ENCODE data around the gene DCAF11.

Gene DCAF11

GRCh38 chr14:24106672-24107271 is 7.8 kb upstream of the DCAF11 start:
- Histone ChIP-seq H3K9me2 (replicated peaks; ENCODE audit: insufficient read depth, low read length) (no peaks in the 10 kb centered on the region), H3K79me2 (ENCODE audit: insufficient read depth, low read length) (no peaks in the 10 kb centered on the region), H3K27ac (ENCODE audit: low read depth, low read length) (no peak overlapping the region), H3K9ac (ENCODE audit: low read length) (no peak overlapping the region), H3K4me2 (ENCODE audit: low read depth, low read length, poor library complexity, severe bottlenecking) (no peak overlapping the region), H3K9me3 (ENCODE audit: insufficient read depth, low read length) (no peaks in the 10 kb centered on the region), H3K4me3 (ENCODE audit: insufficient read depth, low read length, poor library complexity, severe bottlenecking) (no peak overlapping the region), H2AFZ (ENCODE audit: low read depth, low read length, severe bottlenecking) (no peak overlapping the region), H3K27me3 (ENCODE audit: low read length) (no peaks in the 10 kb centered on the region), H3F3A (ENCODE audit: insufficient read depth) (peaks cover 16% of the 10 kb centered on the region; the same call in 1 of the 2 replicates), H4K20me1 (ENCODE audit: low read depth, low read length) (no peaks in the 10 kb centered on the region), H3K36me3 (ENCODE audit: low read length) (peaks cover 4% of the 10 kb centered on the region; the same call in 1 of the 2 replicates)
- TF ChIP-seq CTCF (IDR thresholded peaks at IDR 0.05; ENCODE audit: insufficient read depth, low read length, poor library complexity, severe bottlenecking) (no peak), EZH2phosphoT487 (conservative IDR thresholded peaks at IDR 0.05; ENCODE audit: low read length) (no peak)

DNA sequence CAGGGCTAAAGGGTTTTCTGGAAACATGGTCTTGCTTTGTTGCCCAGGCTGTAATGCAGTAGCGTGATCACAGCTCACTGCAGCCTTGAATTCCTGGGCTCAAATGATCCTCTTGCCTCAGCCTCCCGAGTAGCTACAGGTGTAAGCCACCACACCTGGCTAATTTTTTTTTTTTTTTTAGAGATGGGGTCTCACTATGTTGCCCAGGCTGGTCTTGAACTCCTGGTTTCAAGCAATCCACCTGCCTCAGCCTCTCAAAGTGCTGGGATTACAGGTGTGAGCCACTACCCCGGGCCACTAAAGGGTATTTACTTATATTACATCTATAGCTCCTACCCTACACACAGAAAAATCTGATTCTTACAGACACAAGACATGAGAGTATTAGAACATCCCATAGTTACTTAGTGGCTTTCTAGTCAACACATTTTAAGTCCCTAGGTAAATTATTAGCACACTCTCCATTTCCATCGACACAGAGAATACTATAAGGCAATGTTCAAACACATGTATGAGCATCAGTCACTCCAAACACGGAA is 6.2 kb upstream of the DCAF11 start:
- peaks cover 16% of the 10 kb centered on the region; the same call in 1 of the 2 replicates for H3F3A ChIP-seq (ENCODE audit: insufficient read depth)
- H3K27ac ChIP-seq (ENCODE audit: low read depth, low read length): no peak overlapping the region
- no peak for TF ChIP-seq EZH2phosphoT487 (conservative IDR thresholded peaks at IDR 0.05; ENCODE audit: low read length)
- no peak for TF ChIP-seq CTCF (IDR thresholded peaks at IDR 0.05; ENCODE audit: insufficient read depth, low read length, poor library complexity, severe bottlenecking)
- peak overlapping the region; percentile 37 for H2AFZ ChIP-seq (ENCODE audit: low read depth, low read length, severe bottlenecking)
- H3K4me3 ChIP-seq (ENCODE audit: insufficient read depth, low read length, poor library complexity, severe bottlenecking): no peak overlapping the region
- no peaks in the 10 kb centered on the region for H4K20me1 ChIP-seq (ENCODE audit: low read depth, low read length)
- H3K27me3 ChIP-seq (ENCODE audit: low read length): no peaks in the 10 kb centered on the region
- peaks cover 4% of the 10 kb centered on the region; the same call in 1 of the 2 replicates for H3K36me3 ChIP-seq (ENCODE audit: low read length)
- H3K9ac ChIP-seq (ENCODE audit: low read length): peak overlapping the region; percentile 22; the same call in 1 of the 2 replicates
- no peaks in the 10 kb centered on the region for H3K9me2 ChIP-seq (replicated peaks; ENCODE audit: insufficient read depth, low read length)
- peak overlapping the region; percentile 18 for H3K4me2 ChIP-seq (ENCODE audit: low read depth, low read length, poor library complexity, severe bottlenecking)
- no peaks in the 10 kb centered on the region; the same call in 1 of the 2 replicates for H3K79me2 ChIP-seq (ENCODE audit: insufficient read depth, low read length)
- no peaks in the 10 kb centered on the region for H3K9me3 ChIP-seq (ENCODE audit: insufficient read depth, low read length)

DNA sequence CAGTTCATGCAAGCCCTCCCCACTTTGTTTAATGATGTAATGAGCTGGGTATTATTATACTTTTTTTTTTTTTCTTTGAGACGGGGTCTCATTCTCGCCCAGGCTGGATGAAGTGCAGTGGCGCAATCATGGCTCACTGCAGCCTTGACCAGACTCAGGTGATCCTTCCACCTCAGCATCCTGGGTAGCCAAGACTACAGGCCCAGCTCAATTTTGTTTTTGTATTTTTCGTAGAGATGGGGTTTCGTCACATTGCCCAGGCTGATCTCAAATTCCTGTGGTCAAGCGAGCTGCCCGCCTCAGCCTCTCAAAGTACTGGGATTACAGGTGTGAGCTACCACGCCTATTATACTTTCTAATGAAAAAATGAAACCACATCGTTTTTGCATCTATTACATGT is 4.5 kb upstream of the DCAF11 start:
- H3K27ac ChIP-seq (ENCODE audit: low read depth, low read length): no peak overlapping the region
- no peak overlapping the region for H3K4me3 ChIP-seq (ENCODE audit: insufficient read depth, low read length, poor library complexity, severe bottlenecking)
- no peak overlapping the region for H3K4me2 ChIP-seq (ENCODE audit: low read depth, low read length, poor library complexity, severe bottlenecking)
- TF ChIP-seq CTCF (IDR thresholded peaks at IDR 0.05; ENCODE audit: insufficient read depth, low read length, poor library complexity, severe bottlenecking): no peak
- no peak for TF ChIP-seq EZH2phosphoT487 (conservative IDR thresholded peaks at IDR 0.05; ENCODE audit: low read length)
- no peaks in the 10 kb centered on the region for H3K9me3 ChIP-seq (ENCODE audit: insufficient read depth, low read length)
- no peaks in the 10 kb centered on the region for H3K36me3 ChIP-seq (ENCODE audit: low read length)
- H3K79me2 ChIP-seq (ENCODE audit: insufficient read depth, low read length): no peaks in the 10 kb centered on the region; the same call in 1 of the 2 replicates
- H2AFZ ChIP-seq (ENCODE audit: low read depth, low read length, severe bottlenecking): no peak overlapping the region
- peaks cover 16% of the 10 kb centered on the region; the same call in 1 of the 2 replicates for H3F3A ChIP-seq (ENCODE audit: insufficient read depth)
- no peaks in the 10 kb centered on the region for H4K20me1 ChIP-seq (ENCODE audit: low read depth, low read length)
- no peaks in the 10 kb centered on the region for H3K9me2 ChIP-seq (replicated peaks; ENCODE audit: insufficient read depth, low read length)
- H3K27me3 ChIP-seq (ENCODE audit: low read length): no peaks in the 10 kb centered on the region
- no peak overlapping the region for H3K9ac ChIP-seq (ENCODE audit: low read length)
